MM.1S (cell line): Measurements from ENCODE around the gene HECTD4.

ENCODE experiments used
- DNase-seq: peaks from one replicate; pipeline ENCODE4 v3.0.0-alpha.2; 2015
- H2AFZ ChIP-seq: fragments of 300-600 bp; sonication (generic); 2 replicates; pipeline ENCODE4 v1.6.0; 2016; ENCODE audit warnings: antibody characterized with exemption, low read length
- H3F3A ChIP-seq: fragments of 300-600 bp; sonication (generic); 2 replicates; pipeline ENCODE4 v1.6.1; 2016; ENCODE audit warnings: mild to moderate bottlenecking, antibody characterized with exemption, low read length, moderate library complexity, mixed read lengths; ENCODE audit not compliant: insufficient read depth
- H3K27ac ChIP-seq: fragments of 300-600 bp; sonication (generic); 2 replicates; pipeline ENCODE4 v1.5.1; 2016; ENCODE audit warnings: mild to moderate bottlenecking, low read length
- H3K27me3 ChIP-seq: fragments of 300-600 bp; sonication (generic); replicated peaks from 2 replicates; pipeline ENCODE4 v1.6.0; 2016; ENCODE audit warnings: low read length; ENCODE audit not compliant: insufficient read depth
- H3K36me3 ChIP-seq: fragments of 300-600 bp; sonication (generic); replicated peaks from 2 replicates; pipeline ENCODE4 v1.6.1; 2016; ENCODE audit warnings: mild to moderate bottlenecking, low read length, mixed read lengths; ENCODE audit not compliant: insufficient read depth
- H3K4me1 ChIP-seq: fragments of 300-600 bp; sonication (generic); 2 replicates; pipeline ENCODE4 v1.6.1; 2016; ENCODE audit warnings: low read length, mixed read lengths
- H3K4me2 ChIP-seq: fragments of 300-600 bp; sonication (generic); 2 replicates; pipeline ENCODE4 v1.6.0; 2016; ENCODE audit warnings: low read depth, low read length
- H3K4me3 ChIP-seq: fragments of 300-600 bp; sonication (generic); 2 replicates; pipeline ENCODE4 v1.5.1; 2016; ENCODE audit warnings: low read length, mixed read lengths
- H3K79me2 ChIP-seq: fragments of 300-600 bp; sonication (generic); 2 replicates; pipeline ENCODE4 v1.6.1; 2016; ENCODE audit warnings: mixed run types, low read length, mixed read lengths
- H3K9ac ChIP-seq: fragments of 300-600 bp; sonication (generic); 2 replicates; pipeline ENCODE4 v1.6.1; 2016; ENCODE audit warnings: low read length, mixed read lengths
- H3K9me2 ChIP-seq: fragments of 300-600 bp; sonication (generic); replicated peaks from 2 replicates; pipeline ENCODE4 v1.6.1; 2016; ENCODE audit warnings: mild to moderate bottlenecking, low read length, mixed read lengths; ENCODE audit not compliant: insufficient read depth
- H3K9me3 ChIP-seq: fragments of 300-600 bp; sonication (generic); replicated peaks from 2 replicates; pipeline ENCODE4 v1.6.1; 2016; ENCODE audit warnings: mild to moderate bottlenecking, low read length, mixed read lengths; ENCODE audit not compliant: insufficient read depth
- H4K20me1 ChIP-seq: fragments of 300-600 bp; sonication (generic); 2 replicates; pipeline ENCODE4 v1.6.1; 2016; ENCODE audit warnings: mild to moderate bottlenecking, low read length, moderate library complexity, mixed read lengths; ENCODE audit not compliant: insufficient read depth
- CTCF ChIP-seq: fragments of 300-600 bp; sonication (generic); IDR thresholded peaks from 2 replicates; pipeline ENCODE4 v1.5.1; 2016; ENCODE audit warnings: antibody characterized with exemption, low read length, mixed read lengths
- EZH2 ChIP-seq: fragments of 300-600 bp; sonication (generic); optimal IDR thresholded peaks from 2 replicates; pipeline ENCODE3; 2017; ENCODE audit warnings: low read depth, mild to moderate bottlenecking, antibody characterized with exemption, low read length, mixed read lengths
- EZH2phosphoT487 ChIP-seq: fragments of 300-600 bp; sonication (generic); IDR thresholded peaks from 2 replicates; pipeline ENCODE4 v1.6.1; 2018; ENCODE audit warnings: antibody characterized with exemption, low read length

HECTD4 gene

GRCh38 chr12:112219195-112219594 lies 163.0 kb downstream of the HECTD4 start:
- Histone ChIP-seq H3K9ac (no peak overlapping the region), H3K36me3 (no peaks in the 10 kb centered on the region), H4K20me1 (no peaks in the 10 kb centered on the region), H3K4me3 (no peak overlapping the region), H3K79me2 (no peaks in the 10 kb centered on the region), H3K4me1 (no peaks in the 10 kb centered on the region), H3K9me2 (no peaks in the 10 kb centered on the region), H3F3A (no peaks in the 10 kb centered on the region), H3K27ac (no peak overlapping the region), H2AFZ (no peak overlapping the region), H3K9me3 (no peaks in the 10 kb centered on the region), H3K4me2 (no peak overlapping the region), H3K27me3 (no peaks in the 10 kb centered on the region)
- TF ChIP-seq CTCF (no peak), EZH2 (no peak), EZH2phosphoT487 (no peak)
- DNase-seq = no peak

GRCh38 chr12:112218150-112218549 lies 164.1 kb downstream of the HECTD4 start:
- Histone ChIP-seq H3K9ac (no peak overlapping the region), H3K4me2 (no peak overlapping the region), H3K27ac (no peak overlapping the region), H3K27me3 (no peaks in the 10 kb centered on the region), H3K9me3 (no peaks in the 10 kb centered on the region), H4K20me1 (no peaks in the 10 kb centered on the region), H3F3A (no peaks in the 10 kb centered on the region), H3K79me2 (no peaks in the 10 kb centered on the region), H3K4me1 (no peaks in the 10 kb centered on the region), H3K9me2 (no peaks in the 10 kb centered on the region), H3K36me3 (no peaks in the 10 kb centered on the region), H2AFZ (no peak overlapping the region), H3K4me3 (no peak overlapping the region)
- DNase-seq = no peak
- TF ChIP-seq EZH2phosphoT487 = no peak
- no peak for TF ChIP-seq EZH2
- no peak for TF ChIP-seq CTCF

- H3K27me3 ChIP-seq = no peaks in the 10 kb centered on the region
- no peak for DNase-seq
- no peaks in the 10 kb centered on the region for H3F3A ChIP-seq
- no peaks in the 10 kb centered on the region for H4K20me1 ChIP-seq
- no peaks in the 10 kb centered on the region for H3K79me2 ChIP-seq
- no peak overlapping the region for H3K27ac ChIP-seq
- H3K9ac ChIP-seq = no peak overlapping the region
- no peak overlapping the region for H2AFZ ChIP-seq
- no peaks in the 10 kb centered on the region for H3K9me2 ChIP-seq
- no peak overlapping the region for H3K4me3 ChIP-seq
- H3K9me3 ChIP-seq = no peaks in the 10 kb centered on the region
- no peak for TF ChIP-seq EZH2phosphoT487
- no peak for TF ChIP-seq CTCF
- TF ChIP-seq EZH2 = no peak
- H3K4me1 ChIP-seq = no peaks in the 10 kb centered on the region
- H3K4me2 ChIP-seq = no peak overlapping the region
- no peaks in the 10 kb centered on the region for H3K36me3 ChIP-seq
Measured at GRCh38 chr12:112217647-112218046, 164.6 kb downstream of the HECTD4 start.
